Tibial nerve (tissue), 4 donors: ENCODE results near the gene MTHFR. TPM values are rescaled to one million over a fixed set of nuclear protein-coding genes. Genes with fewer than 3 reads are reported as not detected.
A peak's percentile ranks its signal among the peaks of the same experiment; 100 is the strongest.

Experiments used
- DNase-seq, 2 donors: peaks; one replicate each; pipeline ENCODE4 v3.0.0-alpha.2; 2019; ENCODE audit warnings: low spot score in 2 of 2
- H3K27ac ChIP-seq, 4 donors: fragments of 200-600 bp; sonication (generic) in 3 of 4; one replicate each; pipeline ENCODE4 v1.5.1; 2017 to 2019; ENCODE audit warnings: mild to moderate bottlenecking in 1 of 4
- H3K27me3 ChIP-seq, 2 donors: fragments of 200-600 bp; sonication (generic) in 1 of 2; one replicate each; pipeline versions ENCODE4 v1.5.1 to v1.6.0; 2017 to 2019
- H3K36me3 ChIP-seq, 3 donors: fragments of 200-600 bp; sonication (generic); one replicate each; pipeline ENCODE4 v1.5.1; 2018 to 2019
- H3K4me1 ChIP-seq, 4 donors: fragments of 200-600 bp; sonication (generic) in 3 of 4; one replicate each; pipeline ENCODE4 v1.5.1; 2017 to 2019
- H3K4me3 ChIP-seq, 4 donors: fragments of 200-600 bp; sonication (generic) in 3 of 4; one replicate each; pipeline ENCODE4 v1.5.1; 2017 to 2019; ENCODE audit warnings: mild to moderate bottlenecking in 1 of 4, moderate library complexity in 1 of 4
- H3K9me3 ChIP-seq, 4 donors: fragments of 200-600 bp; sonication (generic) in 3 of 4; one replicate each; pipeline ENCODE4 v1.5.1; 2017 to 2019
- CTCF ChIP-seq, 5 experiments: fragments of 200-600 bp in 3 of 5; fragments of 450-650 bp in 2 of 5; sonication (generic) in 3 of 5; IDR thresholded peaks; one replicate each; pipeline ENCODE4 v1.5.1; 2016 to 2019; ENCODE audit warnings: antibody characterized with exemption in 5 of 5, mild to moderate bottlenecking in 3 of 5, moderate library complexity in 2 of 5
- EP300 ChIP-seq, 2 donors: sonication (generic); formaldehyde crosslinking; IDR thresholded peaks; one replicate each; pipeline ENCODE4 v1.6.1; 2017; ENCODE audit warnings: antibody characterized with exemption in 2 of 2, mild to moderate bottlenecking in 1 of 2
- POLR2A ChIP-seq, 2 donors: fragments of 450-650 bp; IDR thresholded peaks; one replicate each; pipeline ENCODE4 v1.6.1; 2017; ENCODE audit warnings: antibody characterized with exemption in 2 of 2, mild to moderate bottlenecking in 2 of 2, moderate library complexity in 2 of 2
- WGBS, 2 donors: methylation state at CpG; one replicate each; pipeline ENCODE4 v1.1.5; 2018; 5-methylcytosine and 5-hydroxymethylcytosine counted together
- total RNA-seq, 4 donors: library from RNA; depleted of rRNA; stranded (reverse); fragments of >200 nt; gene quantifications; one replicate each; pipeline ENCODE4 v1.1.0, GENCODE V29; 2016

MTHFR gene
- total RNA-seq, 4 donors from 2014 or later: 61.2 to 93.9 (median 69.9) TPM

DNA sequence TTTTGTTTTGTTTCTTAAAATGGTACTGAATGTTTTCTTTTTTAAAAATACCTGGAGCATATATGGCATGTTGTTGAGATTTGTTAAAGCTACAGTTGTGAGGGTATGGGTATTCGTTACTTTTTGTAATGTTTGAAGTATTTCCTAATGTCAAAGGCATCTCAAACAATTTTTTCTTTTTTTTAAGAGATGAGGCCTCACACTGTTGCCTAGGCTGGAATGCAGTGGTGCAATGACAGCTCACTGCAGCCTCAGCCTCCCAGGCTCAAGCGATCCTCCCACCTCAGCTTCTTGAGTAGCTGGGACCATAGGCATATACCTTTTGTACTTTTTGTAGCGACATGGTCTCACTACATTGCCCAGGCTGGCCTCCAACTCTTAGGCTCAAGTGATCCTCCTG is 16.3 kb upstream of the MTHFR start:
- WGBS, 2 donors: 67 to 86% methylated on average over 3 of the region's 3 CpGs
- no peak overlapping the region for H3K4me3 ChIP-seq
- no peaks in the 10 kb centered on the region for H3K4me1 ChIP-seq
- H3K27ac ChIP-seq: no peak overlapping the region
- H3K27me3 ChIP-seq: no peaks in the 10 kb centered on the region
- H3K36me3 ChIP-seq: peaks cover 0 to 97% (median 4%) of the 10 kb centered on the region in 3 donors
- DNase-seq: no peak
- H3K9me3 ChIP-seq: no peaks in the 10 kb centered on the region
- TF ChIP-seq POLR2A (IDR thresholded peaks at IDR 0.05) (no peak), EP300 (IDR thresholded peaks at IDR 0.05) (no peak), CTCF (IDR thresholded peaks at IDR 0.05) (no peak)

- DNase-seq: no peak
- no peak for TF ChIP-seq EP300 (IDR thresholded peaks at IDR 0.05)
- TF ChIP-seq POLR2A (IDR thresholded peaks at IDR 0.05): no peak
- TF ChIP-seq CTCF (IDR thresholded peaks at IDR 0.05): no peak
- Histone ChIP-seq H3K27me3 (no peaks in the 10 kb centered on the region), H3K27ac (no peak overlapping the region), H3K9me3 (no peaks in the 10 kb centered on the region), H3K36me3 (peaks cover 3 to 88% (median 9%) of the 10 kb centered on the region in 3 donors), H3K4me1 (no peaks in the 10 kb centered on the region), H3K4me3 (no peak overlapping the region)
- 90 to 95% methylated on average over 12 of the region's 12 CpGs for WGBS, 2 donors
Observed at GRCh38 chr1:11817192-11817591, 11.4 kb upstream of the MTHFR start.

- peaks cover 0 to 15% (median 2%) of the 10 kb centered on the region in 4 donors for H3K4me1 ChIP-seq
- H3K27ac ChIP-seq: no peak overlapping the region
- H3K36me3 ChIP-seq: peaks cover 3 to 85% (median 9%) of the 10 kb centered on the region in 3 donors
- no peaks in the 10 kb centered on the region for H3K9me3 ChIP-seq
- TF ChIP-seq EP300 (IDR thresholded peaks at IDR 0.05) (no peak), POLR2A (IDR thresholded peaks at IDR 0.05) (no peak), CTCF (IDR thresholded peaks at IDR 0.05) (no peak)
- 83 to 92% methylated on average over 5 of the region's 5 CpGs for WGBS, 2 donors
- no peak overlapping the region for H3K4me3 ChIP-seq
- no peaks in the 10 kb centered on the region for H3K27me3 ChIP-seq
- DNase-seq: no peak
Observed at GRCh38 chr1:11813021-11813420, 7.3 kb upstream of the MTHFR start.

DNA sequence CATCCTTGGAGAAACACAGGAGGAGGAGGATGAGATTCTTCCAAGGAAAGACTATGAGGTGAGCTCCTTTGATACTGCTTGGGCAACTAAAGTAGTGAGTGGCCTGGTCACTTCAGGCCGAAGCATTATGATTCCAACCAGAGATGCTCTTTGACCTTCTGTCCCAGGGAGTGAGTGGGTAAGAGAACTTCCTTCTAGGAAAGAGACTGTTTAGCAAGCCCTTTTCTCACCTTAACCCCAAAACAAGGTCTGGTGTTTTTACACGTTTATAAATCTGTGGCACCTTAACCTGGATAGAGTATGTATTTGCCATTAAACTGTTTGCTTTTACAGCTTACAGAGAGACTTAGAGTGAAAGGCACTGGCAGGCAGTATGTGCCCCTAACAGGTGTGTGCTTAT is 1.4 kb upstream of the MTHFR start:
- Histone ChIP-seq H3K27me3 (no peaks in the 10 kb centered on the region), H3K4me3 (peak overlapping the region; percentile 62 to 89 (median 78)), H3K36me3 (peaks cover 0 to 35% (median 0%) of the 10 kb centered on the region in 3 donors), H3K4me1 (peaks cover 0 to 60% (median 31%) of the 10 kb centered on the region in 4 donors), H3K27ac (peak overlapping the region; percentile 94 to 99 (median 97)), H3K9me3 (no peaks in the 10 kb centered on the region)
- TF ChIP-seq EP300 (IDR thresholded peaks at IDR 0.05) (no peak), CTCF (IDR thresholded peaks at IDR 0.05) (no peak), POLR2A (IDR thresholded peaks at IDR 0.05) (no peak)
- DNase-seq: no peak
- 35 to 48% methylated on average over 2 of the region's 2 CpGs for WGBS, 2 donors

GRCh38 chr1:11806307-11806936 is 658 bp upstream of the MTHFR start:
- peak overlapping the region; percentile 94 to 99 (median 97) for H3K27ac ChIP-seq
- H3K27me3 ChIP-seq: no peaks in the 10 kb centered on the region
- H3K4me3 ChIP-seq: peak overlapping the region; percentile 62 to 89 (median 78)
- peaks cover 0 to 28% (median 0%) of the 10 kb centered on the region in 3 donors for H3K36me3 ChIP-seq
- 1% methylated on average over 15 to 20 of the region's 20 CpGs for WGBS, 2 donors
- no peak for TF ChIP-seq EP300 (IDR thresholded peaks at IDR 0.05)
- TF ChIP-seq CTCF (IDR thresholded peaks at IDR 0.05): no peak
- TF ChIP-seq POLR2A (IDR thresholded peaks at IDR 0.05): no peak
- DNase-seq: no peak
- no peaks in the 10 kb centered on the region for H3K9me3 ChIP-seq
- H3K4me1 ChIP-seq: peaks cover 0 to 67% (median 32%) of the 10 kb centered on the region in 4 donors
